ENCODE results near the gene SRRM1.
A peak's percentile ranks its signal among the peaks of the same experiment; 100 is the strongest.
"Not testable (repeated sequence)": the region's sequence is repeated elsewhere in the genome, so short reads cannot be mapped to it uniquely, and the experiment has no call there.

The SRRM1 gene

GRCh38 chr1:24648919-24649318 lies 5.8 kb downstream of the SRRM1 start:
- no peak for DNase-seq

- no peak for DNase-seq
These were observed 9.3 kb downstream of the SRRM1 start for GRCh38 chr1:24652382-24652781.

- DNase-seq, result no peak
These were observed 10.9 kb downstream of the SRRM1 start for GRCh38 chr1:24654010-24654409.

- no peak for DNase-seq
These were observed 12.9 kb downstream of the SRRM1 start for GRCh38 chr1:24656046-24656445.

- no peak for DNase-seq
These were observed 14.7 kb downstream of the SRRM1 start for GRCh38 chr1:24657781-24658180.

GRCh38 chr1:24659166-24659904 lies 16.2 kb downstream of the SRRM1 start:
- DNase-seq, result no peak

- DNase-seq, result no peak
These were observed 17.0 kb downstream of the SRRM1 start for GRCh38 chr1:24659993-24660665.

- DNase-seq, result no peak
These were observed 21.5 kb downstream of the SRRM1 start for GRCh38 chr1:24664507-24665033.

- DNase-seq, result no peak
These were observed 23.7 kb downstream of the SRRM1 start for GRCh38 chr1:24666794-24667193.

GRCh38 chr1:24671372-24671771 lies 28.3 kb downstream of the SRRM1 start:
- DNase-seq, result not testable (repeated sequence)

- DNase-seq, result not testable (repeated sequence)
These were observed 29.6 kb downstream of the SRRM1 start for GRCh38 chr1:24672686-24673085.

- no peak for DNase-seq
These were observed 30.2 kb downstream of the SRRM1 start for GRCh38 chr1:24673341-24673740.

- not testable (repeated sequence) for DNase-seq
These were observed 35.3 kb downstream of the SRRM1 start for GRCh38 chr1:24678421-24678820.

- no peak for DNase-seq
These were observed 36.6 kb downstream of the SRRM1 start for GRCh38 chr1:24679725-24680124.

- DNase-seq, result no peak
These were observed 40.6 kb downstream of the SRRM1 start for GRCh38 chr1:24683713-24684162.

- DNase-seq, result no peak
These were observed 44.9 kb downstream of the SRRM1 start for GRCh38 chr1:24688033-24688432.

GRCh38 chr1:24688621-24689195 lies 45.6 kb downstream of the SRRM1 start:
- DNase-seq, result peak; percentile 68

GRCh38 chr1:24691051-24691450 lies 47.9 kb downstream of the SRRM1 start:
- no peak for DNase-seq

GRCh38 chr1:24692351-24692980 lies 49.4 kb downstream of the SRRM1 start:
- no peak for DNase-seq

GRCh38 chr1:24693827-24694379 lies 50.8 kb downstream of the SRRM1 start:
- DNase-seq, result no peak

- DNase-seq, result peak; percentile 26
These were observed 51.3 kb downstream of the SRRM1 start for GRCh38 chr1:24694380-24694843.

- peak; percentile 34 for DNase-seq
These were observed 52.3 kb downstream of the SRRM1 start for GRCh38 chr1:24695202-24695974.
